Panc1 (cell line): ENCODE data around the gene SPSB1.
"Not testable (repeated sequence)": the region's sequence is repeated elsewhere in the genome, so short reads cannot be mapped to it uniquely, and the experiment has no call there.

ENCODE experiments used
- CTCF ChIP-seq: fragments of 450-650 bp; IDR thresholded peaks from 2 replicates; pipeline ENCODE4 v1.5.1; 2017; ENCODE audit warnings: mild to moderate bottlenecking
- POLR2AphosphoS5 ChIP-seq: IDR thresholded peaks from 2 replicates; pipeline ENCODE4 v1.6.1; 2012; ENCODE audit warnings: mild to moderate bottlenecking, low read depth, low read length, moderate library complexity
- REST ChIP-seq, 2 experiments: IDR thresholded peaks; 2 replicates each; pipeline ENCODE4 v1.6.1; 2011 to 2012; ENCODE audit warnings: low read depth in 2 of 2, control low read depth in 1 of 2, low read length in 1 of 2, mild to moderate bottlenecking in 1 of 2, moderate library complexity in 1 of 2; ENCODE audit not compliant: insufficient read depth in 1 of 2
- SIN3A ChIP-seq: IDR thresholded peaks from 2 replicates; pipeline ENCODE4 v1.6.1; 2012; ENCODE audit warnings: low read depth, mild to moderate bottlenecking, low read length, moderate library complexity, borderline replicate concordance; ENCODE audit not compliant: insufficient read depth
- TCF7L2 ChIP-seq: IDR thresholded peaks from 2 replicates; pipeline ENCODE4 v1.6.1; 2011; ENCODE audit warnings: mild to moderate bottlenecking, low read depth, low read length, inconsistent platforms

GRCh38 chr1:9385392-9385791 is 92.7 kb downstream of the SPSB1 start:
- not testable (repeated sequence) for TF ChIP-seq REST (IDR thresholded peaks at IDR 0.05; ENCODE audit: insufficient read depth in 1 of 2, low read depth in 2 of 2, low read length in 1 of 2); CTCF; POLR2AphosphoS5; SIN3A; TCF7L2
